Hepatocyte (in vitro differentiated cells): Measurements from ENCODE around the gene GJB6. TPM values are rescaled to one million over a fixed set of nuclear protein-coding genes. Genes with fewer than 3 reads are reported as not detected.

Experiments
- DNase-seq: peaks from one replicate; pipeline ENCODE4 v3.0.0-alpha.2; 2016; ENCODE audit warnings: low spot score
- H2AFZ ChIP-seq: fragments of 200-600 bp; sonication (generic); 2 replicates; pipeline ENCODE4 v1.6.0; 2016; ENCODE audit warnings: antibody characterized with exemption, mild to moderate bottlenecking
- H3K27ac ChIP-seq: fragments of 200-600 bp; sonication (generic); 2 replicates; pipeline ENCODE4 v1.5.1; 2016; ENCODE audit warnings: mild to moderate bottlenecking
- H3K27me3 ChIP-seq: fragments of 200-600 bp; sonication (generic); 2 replicates; pipeline ENCODE4 v1.6.1; 2016
- H3K36me3 ChIP-seq: fragments of 200-600 bp; sonication (generic); replicated peaks from 2 replicates; pipeline ENCODE4 v1.5.1; 2016; ENCODE audit warnings: low read depth; ENCODE audit not compliant: insufficient read depth
- H3K4me1 ChIP-seq: fragments of 200-600 bp; sonication (generic); 2 replicates; pipeline ENCODE4 v1.5.1; 2016; ENCODE audit warnings: mild to moderate bottlenecking, moderate library complexity; ENCODE audit not compliant: insufficient read depth
- H3K4me2 ChIP-seq: fragments of 200-600 bp; sonication (generic); 2 replicates; pipeline ENCODE4 v1.6.0; 2016
- H3K4me3 ChIP-seq: fragments of 200-600 bp; sonication (generic); 2 replicates; pipeline ENCODE4 v1.5.1; 2016; ENCODE audit warnings: mild to moderate bottlenecking
- H3K79me2 ChIP-seq: fragments of 200-600 bp; sonication (generic); 2 replicates; pipeline ENCODE4 v1.6.0; 2017; ENCODE audit warnings: mild to moderate bottlenecking
- H3K9me2 ChIP-seq: fragments of 200-600 bp; sonication (generic); replicated peaks from 2 replicates; pipeline ENCODE4 v1.6.0; 2017; ENCODE audit warnings: mild to moderate bottlenecking; ENCODE audit not compliant: insufficient read depth
- H3K9me3 ChIP-seq: fragments of 200-600 bp; sonication (generic); 2 replicates; pipeline ENCODE4 v1.5.1; 2016; ENCODE audit warnings: low read depth, mild to moderate bottlenecking
- H4K20me1 ChIP-seq: fragments of 200-600 bp; sonication (generic); 2 replicates; pipeline ENCODE4 v1.6.0; 2016; ENCODE audit warnings: mild to moderate bottlenecking; ENCODE audit not compliant: insufficient read depth, poor library complexity, severe bottlenecking
- EZH2 ChIP-seq: fragments of 200-600 bp; sonication (generic); IDR thresholded peaks from 2 replicates; pipeline ENCODE4 v1.6.1; 2016; ENCODE audit warnings: antibody characterized with exemption, mild to moderate bottlenecking, borderline replicate concordance
- EZH2phosphoT487 ChIP-seq: fragments of 200-600 bp; sonication (generic); IDR thresholded peaks from one replicate; pipeline ENCODE4 v1.6.1; 2018; ENCODE audit warnings: antibody characterized with exemption, mild to moderate bottlenecking, low read depth, moderate library complexity; ENCODE audit not compliant: unreplicated experiment, severe bottlenecking
- WGBS: methylation state at CpG from one replicate; pipeline ENCODE4 v1.1.6; 2016; ENCODE audit warnings: low lambda C conversion rate; ENCODE audit errors: missing lambda C conversion rate; 5-methylcytosine and 5-hydroxymethylcytosine counted together
- polyA plus RNA-seq: library from polyadenylated mRNA; unstranded; fragments of >200 nt; fragmentation: Nextera tagmentation; extraction: Ambion mirVana; gene quantifications from 2 replicates; pipeline ENCODE4 v1.2.1, GENCODE V29; 2016
- total RNA-seq: library from RNA; depleted of rRNA; stranded (reverse); fragments of >200 nt; gene quantifications from 2 replicates; pipeline ENCODE4 v1.2.3, GENCODE V29; 2014
- TF ChIP-seq, protein P1 (sequence below): fragments of 200-600 bp; sonication (generic); IDR thresholded peaks from 2 replicates; pipeline ENCODE4 v1.5.1; 2016; ENCODE audit warnings: antibody characterized with exemption, mild to moderate bottlenecking; ENCODE audit not compliant: poor library complexity

Gene GJB6
- total and polyA plus RNA-seq, 2 experiments from 2014 or later = 1.2 to 2.2 TPM

- TF ChIP-seq EZH2 (no peak), EZH2phosphoT487 (no peak)
- TF ChIP-seq, protein P1, sequence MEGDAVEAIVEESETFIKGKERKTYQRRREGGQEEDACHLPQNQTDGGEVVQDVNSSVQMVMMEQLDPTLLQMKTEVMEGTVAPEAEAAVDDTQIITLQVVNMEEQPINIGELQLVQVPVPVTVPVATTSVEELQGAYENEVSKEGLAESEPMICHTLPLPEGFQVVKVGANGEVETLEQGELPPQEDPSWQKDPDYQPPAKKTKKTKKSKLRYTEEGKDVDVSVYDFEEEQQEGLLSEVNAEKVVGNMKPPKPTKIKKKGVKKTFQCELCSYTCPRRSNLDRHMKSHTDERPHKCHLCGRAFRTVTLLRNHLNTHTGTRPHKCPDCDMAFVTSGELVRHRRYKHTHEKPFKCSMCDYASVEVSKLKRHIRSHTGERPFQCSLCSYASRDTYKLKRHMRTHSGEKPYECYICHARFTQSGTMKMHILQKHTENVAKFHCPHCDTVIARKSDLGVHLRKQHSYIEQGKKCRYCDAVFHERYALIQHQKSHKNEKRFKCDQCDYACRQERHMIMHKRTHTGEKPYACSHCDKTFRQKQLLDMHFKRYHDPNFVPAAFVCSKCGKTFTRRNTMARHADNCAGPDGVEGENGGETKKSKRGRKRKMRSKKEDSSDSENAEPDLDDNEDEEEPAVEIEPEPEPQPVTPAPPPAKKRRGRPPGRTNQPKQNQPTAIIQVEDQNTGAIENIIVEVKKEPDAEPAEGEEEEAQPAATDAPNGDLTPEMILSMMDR = no peak
- Histone ChIP-seq H3K27me3 (peaks cover 3% of the 10 kb centered on the region), H3K4me1 (no peaks in the 10 kb centered on the region), H3K36me3 (no peaks in the 10 kb centered on the region), H3K79me2 (no peaks in the 10 kb centered on the region), H4K20me1 (no peaks in the 10 kb centered on the region), H3K9me2 (no peaks in the 10 kb centered on the region), H3K4me2 (no peak overlapping the region), H3K9me3 (no peaks in the 10 kb centered on the region), H2AFZ (no peak overlapping the region), H3K27ac (no peak overlapping the region), H3K4me3 (no peak overlapping the region)
- no peak for DNase-seq
- whole genome bisulfite sequencing = 83% methylated on average over 1 of the region's 1 CpG
Observed at GRCh38 chr13:20209948-20210347, 22.2 kb downstream of the GJB6 start.

DNA sequence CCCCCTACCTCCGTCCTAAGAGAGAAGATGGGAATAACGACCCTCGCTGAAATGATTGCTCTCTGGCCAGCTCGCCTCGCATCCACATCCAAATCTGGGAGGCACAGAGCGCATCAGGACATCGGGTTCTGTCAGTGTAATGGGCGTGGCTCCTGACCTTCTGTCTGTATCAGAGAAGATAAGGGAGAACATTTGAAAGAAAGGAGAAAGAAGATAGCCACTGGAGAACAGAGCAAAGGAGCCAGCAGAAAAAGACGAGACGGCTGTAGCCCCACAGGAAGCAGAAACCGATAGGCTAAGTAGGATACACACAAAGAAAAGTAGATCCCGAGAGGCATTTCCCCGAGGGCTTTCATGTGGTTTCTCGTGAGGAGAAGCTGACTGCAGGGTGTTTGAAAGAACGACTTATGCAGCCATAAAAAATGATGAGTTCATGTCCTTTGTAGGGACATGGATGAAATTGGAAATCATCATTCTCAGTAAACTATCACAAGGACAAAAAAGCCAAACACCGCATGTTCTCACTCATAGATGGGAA lies 25.4 kb downstream of the GJB6 start:
- DNase-seq = no peak
- no peak overlapping the region for H3K4me2 ChIP-seq
- no peaks in the 10 kb centered on the region for H3K27me3 ChIP-seq
- H3K36me3 ChIP-seq = no peaks in the 10 kb centered on the region
- no peak overlapping the region for H2AFZ ChIP-seq
- no peaks in the 10 kb centered on the region for H3K9me2 ChIP-seq
- no peaks in the 10 kb centered on the region for H3K9me3 ChIP-seq
- no peak overlapping the region for H3K4me3 ChIP-seq
- TF ChIP-seq EZH2 = no peak
- TF ChIP-seq EZH2phosphoT487 = no peak
- no peak overlapping the region for H3K27ac ChIP-seq
- no peaks in the 10 kb centered on the region for H3K79me2 ChIP-seq
- H4K20me1 ChIP-seq = no peaks in the 10 kb centered on the region
- WGBS = 74% methylated on average over 16 of the region's 16 CpGs
- no peaks in the 10 kb centered on the region for H3K4me1 ChIP-seq

DNA sequence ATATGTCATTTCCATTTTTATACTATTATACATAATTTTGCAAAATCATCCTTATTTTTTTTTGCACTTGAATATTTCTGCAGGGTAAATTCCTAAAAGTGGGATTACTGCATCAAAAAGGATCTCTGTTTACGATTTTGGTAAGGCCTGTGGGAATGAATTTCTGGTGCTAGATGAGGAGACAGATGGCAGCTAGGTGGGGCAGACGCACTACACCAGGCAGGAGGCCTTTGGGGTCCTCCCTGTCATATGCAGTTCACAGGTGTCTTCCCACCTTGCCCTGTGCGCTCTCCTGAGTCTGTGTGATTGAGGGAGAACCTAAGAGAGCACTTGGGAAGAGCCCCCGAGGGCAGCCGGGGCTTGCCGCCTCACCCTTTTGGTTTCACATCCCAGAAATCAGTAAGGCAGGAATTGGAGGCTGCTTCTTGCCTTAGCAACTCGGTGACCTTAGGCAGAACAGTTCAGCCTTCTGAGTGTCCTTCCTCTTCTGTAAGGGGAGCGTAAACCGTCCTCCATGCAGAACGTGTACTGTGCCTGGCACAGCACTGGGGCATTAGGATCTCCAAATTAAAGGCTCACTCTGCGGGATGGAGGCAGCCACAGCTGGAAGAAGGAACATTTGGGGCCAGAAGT lies 25.9 kb downstream of the GJB6 start:
- no peaks in the 10 kb centered on the region for H3K4me1 ChIP-seq
- no peak overlapping the region for H3K4me2 ChIP-seq
- no peaks in the 10 kb centered on the region for H4K20me1 ChIP-seq
- no peak overlapping the region for H3K4me3 ChIP-seq
- H3K27me3 ChIP-seq = no peaks in the 10 kb centered on the region
- no peaks in the 10 kb centered on the region for H3K79me2 ChIP-seq
- H3K27ac ChIP-seq = no peak overlapping the region
- H2AFZ ChIP-seq = no peak overlapping the region
- H3K9me3 ChIP-seq = no peaks in the 10 kb centered on the region
- no peak for TF ChIP-seq EZH2
- no peak for TF ChIP-seq EZH2phosphoT487
- TF ChIP-seq, protein P1 = no peak
- H3K36me3 ChIP-seq = no peaks in the 10 kb centered on the region
- DNase-seq = no peak
- H3K9me2 ChIP-seq = no peaks in the 10 kb centered on the region
- WGBS = 85% methylated on average over 11 of the region's 11 CpGs

GRCh38 chr13:20198781-20199180 lies 33.3 kb downstream of the GJB6 start:
- 89% methylated on average over 1 of the region's 1 CpG for WGBS
- no peak for DNase-seq

More at GRCh38 chr13:20198781-20199180, 33.3 kb downstream of the GJB6 start:
- Histone ChIP-seq H3K79me2 (no peaks in the 10 kb centered on the region), H3K9me3 (no peaks in the 10 kb centered on the region), H2AFZ (no peak overlapping the region), H3K27me3 (peaks cover 33% of the 10 kb centered on the region), H3K36me3 (no peaks in the 10 kb centered on the region), H3K9me2 (no peaks in the 10 kb centered on the region), H3K4me1 (peaks cover 5% of the 10 kb centered on the region), H3K4me3 (no peak overlapping the region), H4K20me1 (no peaks in the 10 kb centered on the region), H3K4me2 (no peak overlapping the region), H3K27ac (no peak overlapping the region)
- TF ChIP-seq, protein P1 = no peak
- TF ChIP-seq EZH2 (no peak), EZH2phosphoT487 (no peak)
